SJCRH30 (cell line): ENCODE measurements around the gene MED25. TPM values are rescaled to one million over a fixed set of nuclear protein-coding genes. Genes with fewer than 3 reads are reported as not detected.

Source experiments
- DNase-seq, 2 experiments: peaks; one replicate each; pipeline ENCODE4 v3.0.0-alpha.2; 2015 to 2020
- H3K27ac ChIP-seq: fragments of 250-450 bp; sonication (Bioruptor Pico); 2 replicates; pipeline ENCODE4 v1.5.1; 2020; ENCODE audit warnings: mild to moderate bottlenecking, moderate library complexity
- H3K27me3 ChIP-seq: fragments of 250-450 bp; sonication (Bioruptor Pico); 2 replicates; pipeline ENCODE4 v1.5.1; 2020; ENCODE audit warnings: mild to moderate bottlenecking, moderate library complexity
- H3K36me3 ChIP-seq: fragments of 250-450 bp; sonication (Bioruptor Pico); 2 replicates; pipeline ENCODE4 v1.5.1; 2020; ENCODE audit warnings: mild to moderate bottlenecking, moderate library complexity
- H3K4me1 ChIP-seq: fragments of 250-450 bp; sonication (Bioruptor Pico); 2 replicates; pipeline ENCODE4 v1.5.1; 2020; ENCODE audit warnings: mild to moderate bottlenecking, moderate library complexity
- H3K4me3 ChIP-seq: fragments of 250-450 bp; sonication (Bioruptor Pico); 2 replicates; pipeline ENCODE4 v1.5.1; 2020; ENCODE audit warnings: mild to moderate bottlenecking, moderate library complexity
- H3K9me3 ChIP-seq: fragments of 250-450 bp; sonication (Bioruptor Pico); replicated peaks from 2 replicates; pipeline ENCODE4 v1.5.1; 2020; ENCODE audit warnings: mild to moderate bottlenecking, moderate library complexity
- total RNA-seq: library from RNA; depleted of rRNA; stranded (reverse); fragments of >200 nt; shearing (Covaris generic); gene quantifications from 2 replicates; pipeline ENCODE4 v1.2.3, GENCODE V29; 2014

The MED25 gene
- total RNA-seq, 1 experiment from 2014 or later, result 22.2 TPM

DNA sequence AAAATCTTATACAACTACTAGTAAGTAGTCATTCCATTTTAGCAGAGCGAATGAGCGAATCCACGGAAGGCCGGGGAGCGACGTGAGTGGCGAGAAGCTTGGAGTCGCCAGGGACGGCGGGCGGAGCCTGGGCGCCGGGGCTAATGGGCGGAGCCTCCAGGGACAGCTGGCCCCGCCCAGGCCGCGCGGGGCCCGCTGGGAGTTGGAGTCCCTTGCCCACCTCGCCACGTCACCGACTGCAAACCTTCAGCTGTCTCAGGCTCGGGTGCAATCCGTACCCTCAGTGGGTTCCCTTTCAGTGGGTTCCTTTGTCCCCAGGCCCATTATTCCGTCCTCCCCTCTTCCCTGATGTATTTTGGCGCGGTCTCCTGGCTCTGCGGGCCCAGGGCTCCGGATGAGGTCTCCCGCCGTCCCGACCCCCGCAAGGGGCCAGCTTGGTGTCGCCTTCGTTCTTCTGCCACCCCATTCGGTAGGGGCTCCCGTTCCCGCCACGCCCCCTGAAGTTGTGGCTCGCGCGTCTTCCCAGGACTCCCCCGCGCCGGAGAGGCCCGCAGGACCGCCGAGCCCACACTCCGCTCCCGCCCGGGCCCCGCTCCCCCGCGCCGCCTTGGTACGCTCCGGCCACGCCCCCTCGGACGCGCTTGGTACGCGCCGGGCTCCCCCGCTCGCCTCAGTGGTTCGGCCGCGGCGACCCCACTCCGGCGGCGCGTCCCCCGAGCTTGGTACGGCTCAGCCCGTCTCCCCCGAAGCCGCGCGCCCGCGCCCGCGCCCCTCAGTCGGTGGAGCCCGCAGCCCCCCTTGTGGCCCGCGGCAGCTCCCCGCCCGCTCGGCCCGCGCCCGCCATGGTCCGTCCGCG is 32.6 kb downstream of the MED25 start, which contains the start of gene PTOV1:
Gene PTOV1, plus strand, starts transcription at position 673 of the 856 bp plus-strand sequence.
- DNase-seq, result peak; percentile 89 to 94
- Histone ChIP-seq H3K27ac (peak within 1 kb of the TSS; percentile 97), H3K4me3 (peak within 1 kb of the TSS; percentile 90), H3K4me1 (no peaks in the 10 kb centered on the region; the same call in 1 of the 2 replicates), H3K36me3 (peaks cover 10% of the 10 kb centered on the region), H3K27me3 (no peaks in the 10 kb centered on the region), H3K9me3 (no peaks in the 10 kb centered on the region)

DNA sequence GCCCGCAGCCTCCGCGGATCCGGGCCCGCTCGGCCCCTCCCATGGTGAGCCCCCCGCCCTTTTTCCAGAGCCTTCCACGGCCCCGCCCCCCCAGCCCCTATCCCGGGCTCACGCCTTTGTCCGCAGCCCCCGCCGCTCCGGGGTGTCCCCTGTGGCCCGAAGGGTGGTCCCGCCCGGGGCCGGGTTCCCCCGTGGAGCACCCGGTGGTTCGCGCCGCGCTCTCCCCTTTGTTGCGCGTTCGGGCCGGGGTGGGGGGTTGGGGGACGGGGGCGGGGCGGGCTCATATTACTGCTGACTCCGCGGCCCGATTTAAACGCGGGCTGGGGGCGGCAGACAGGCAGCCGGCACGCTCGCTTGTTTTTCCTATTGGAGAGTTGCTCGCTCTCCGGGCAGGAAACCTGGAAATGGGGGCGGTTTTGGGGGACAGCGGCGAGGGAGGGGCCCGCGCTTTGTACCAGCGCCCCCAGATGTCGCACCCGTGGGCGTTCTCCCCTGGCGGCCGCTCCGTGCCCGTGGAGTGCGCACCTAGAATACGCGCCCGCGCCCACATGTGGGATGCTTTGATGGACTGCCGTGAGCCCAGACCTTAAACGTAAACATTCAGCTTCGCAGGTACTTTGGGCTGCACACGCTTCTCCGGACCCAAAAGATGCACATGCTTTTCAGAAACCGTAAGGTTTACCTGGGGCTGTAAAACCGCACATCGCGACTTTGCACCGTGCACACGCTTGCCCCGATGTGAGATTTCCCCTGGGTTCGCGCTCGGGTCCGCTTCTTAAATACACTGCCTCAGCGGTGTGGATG is 33.6 kb downstream of the MED25 start:
- H3K27ac ChIP-seq, result no peak overlapping the region

DNA sequence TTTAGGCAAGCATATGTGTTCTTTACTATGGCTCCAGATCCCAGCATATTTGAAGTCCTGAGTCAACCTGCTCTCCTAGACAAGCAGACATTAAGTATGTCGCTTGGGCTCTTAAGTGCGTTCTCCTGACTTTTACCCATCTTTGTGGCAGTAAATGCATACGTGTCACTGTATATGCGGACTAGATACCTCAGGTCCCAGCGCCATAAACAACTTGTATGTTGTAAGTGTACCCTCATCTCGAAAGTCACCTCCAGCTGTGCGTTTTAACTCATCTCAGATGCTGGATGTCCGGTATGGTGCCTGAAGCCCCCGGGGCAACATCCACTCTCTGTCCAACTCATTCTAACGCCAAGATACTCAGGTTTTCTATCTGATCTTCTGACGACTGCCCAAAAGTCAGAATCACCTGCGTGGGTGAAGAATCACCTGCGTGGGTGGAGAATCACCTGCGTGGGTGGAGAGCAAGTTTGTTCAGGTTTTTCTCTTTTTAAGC is 34.6 kb downstream of the MED25 start:
- Histone ChIP-seq H3K27me3 (no peaks in the 10 kb centered on the region), H3K36me3 (peaks cover 20% of the 10 kb centered on the region), H3K9me3 (no peaks in the 10 kb centered on the region), H3K27ac (no peak overlapping the region), H3K4me3 (peak overlapping the region; percentile 90), H3K4me1 (no peaks in the 10 kb centered on the region; the same call in 1 of the 2 replicates)
- DNase-seq, result no peak

More for the DNA sequence above, 33.6 kb downstream of the MED25 start:
- Histone ChIP-seq H3K27me3 (no peaks in the 10 kb centered on the region), H3K4me1 (no peaks in the 10 kb centered on the region; the same call in 1 of the 2 replicates), H3K36me3 (peaks cover 10% of the 10 kb centered on the region), H3K9me3 (no peaks in the 10 kb centered on the region), H3K4me3 (peak overlapping the region; percentile 90)
- DNase-seq, result peak; percentile 59 to 62

DNA sequence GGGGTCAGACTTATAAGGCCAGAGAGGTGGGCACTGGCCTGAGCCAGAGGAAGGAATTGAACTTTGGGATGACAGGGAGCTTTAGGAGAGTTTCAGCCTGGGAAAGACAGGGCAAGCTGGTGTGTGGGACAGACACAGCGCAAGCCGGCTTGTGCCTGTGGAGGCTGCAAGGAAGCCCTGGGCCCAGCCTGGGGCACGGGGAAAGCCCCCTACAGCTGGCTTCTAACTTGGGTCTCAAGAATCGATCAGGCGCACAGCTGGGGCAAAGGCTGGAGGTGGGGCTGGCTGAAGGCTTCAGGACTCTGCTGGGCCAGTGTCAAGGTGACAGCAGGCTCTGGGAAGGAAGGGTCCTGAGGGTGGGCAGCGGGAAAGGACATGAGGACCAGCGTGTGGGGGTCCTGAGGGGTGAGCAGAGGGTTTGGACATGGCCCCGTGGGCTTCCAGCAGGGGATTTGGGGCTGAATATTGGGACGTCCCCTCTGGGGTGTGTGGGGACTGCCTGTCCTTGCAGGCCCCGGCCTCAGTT is 35.8 kb downstream of the MED25 start:
- Histone ChIP-seq H3K36me3 (peaks cover 29% of the 10 kb centered on the region), H3K4me3 (no peak overlapping the region)

DNA sequence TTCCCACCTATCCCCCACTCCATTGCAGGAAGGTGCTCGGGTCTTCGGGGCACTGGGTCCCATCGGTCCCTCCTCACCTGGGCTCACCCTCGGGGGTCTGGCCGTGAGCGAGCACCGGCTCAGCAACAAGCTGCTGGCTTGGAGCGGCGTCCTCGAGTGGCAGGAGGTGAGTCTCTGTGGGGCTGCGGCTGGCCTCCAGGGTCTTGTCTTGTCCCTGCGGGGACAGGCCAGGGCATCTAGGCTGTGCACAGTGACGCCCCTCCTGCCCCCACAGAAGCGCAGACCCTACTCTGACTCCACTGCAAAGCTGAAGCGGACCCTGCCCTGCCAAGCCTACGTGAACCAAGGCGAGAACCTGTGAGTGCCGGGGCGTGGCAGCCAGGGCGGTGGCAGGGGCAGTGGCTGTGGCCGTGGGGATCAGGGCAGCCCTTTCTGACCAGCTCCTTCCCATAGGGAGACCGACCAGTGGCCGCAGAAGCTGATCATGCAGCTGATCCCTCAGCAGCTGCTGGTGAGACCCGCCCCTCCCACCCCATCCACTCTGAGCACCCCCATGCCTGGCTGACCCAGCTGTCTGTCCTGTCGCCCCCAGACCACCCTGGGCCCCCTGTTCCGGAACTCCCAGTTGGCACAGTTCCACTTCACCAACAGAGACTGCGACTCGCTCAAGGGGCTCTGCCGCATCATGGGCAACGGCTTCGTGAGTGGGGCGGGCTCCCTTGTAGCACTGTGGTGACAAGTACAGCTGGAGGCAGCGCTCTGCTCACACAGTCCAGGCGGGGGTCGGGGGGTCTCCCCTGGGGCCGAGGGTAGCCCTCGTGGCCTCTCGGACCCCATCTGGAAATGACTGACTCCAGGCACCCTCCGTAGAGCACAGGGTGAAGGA is 36.5 kb downstream of the MED25 start:
- no peak for DNase-seq
- Histone ChIP-seq H3K27me3 (no peaks in the 10 kb centered on the region), H3K4me3 (no peak overlapping the region), H3K9me3 (no peaks in the 10 kb centered on the region), H3K4me1 (no peaks in the 10 kb centered on the region; the same call in 1 of the 2 replicates), H3K36me3 (peaks cover 30% of the 10 kb centered on the region), H3K27ac (no peak overlapping the region)

More for the DNA sequence above, 35.8 kb downstream of the MED25 start:
- Histone ChIP-seq H3K27me3 (no peaks in the 10 kb centered on the region), H3K4me1 (no peaks in the 10 kb centered on the region; the same call in 1 of the 2 replicates), H3K9me3 (no peaks in the 10 kb centered on the region), H3K27ac (no peak overlapping the region)
- no peak for DNase-seq

DNA sequence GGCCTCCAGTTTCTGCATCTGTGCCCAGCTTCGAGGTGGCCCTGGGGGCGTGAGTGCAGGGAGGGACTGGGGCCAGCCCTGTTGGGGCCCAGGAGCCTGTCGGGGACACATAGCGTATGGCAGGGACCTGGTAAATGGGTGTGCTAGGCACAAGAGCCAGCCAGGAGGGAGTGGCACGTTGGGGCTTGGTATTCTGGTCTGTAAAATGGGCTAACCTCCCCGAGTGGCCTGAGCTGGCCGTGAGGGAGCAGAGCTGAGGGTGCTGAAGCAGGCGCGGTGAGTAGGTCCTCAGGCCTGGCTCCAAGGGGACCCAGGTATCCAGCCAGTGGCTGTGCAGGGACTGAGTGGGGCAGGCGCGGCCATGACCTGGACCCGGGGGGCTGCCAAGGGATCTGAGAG is 37.2 kb downstream of the MED25 start:
- peaks cover 35% of the 10 kb centered on the region for H3K36me3 ChIP-seq
- no peak overlapping the region for H3K27ac ChIP-seq
- no peaks in the 10 kb centered on the region for H3K27me3 ChIP-seq

DNA sequence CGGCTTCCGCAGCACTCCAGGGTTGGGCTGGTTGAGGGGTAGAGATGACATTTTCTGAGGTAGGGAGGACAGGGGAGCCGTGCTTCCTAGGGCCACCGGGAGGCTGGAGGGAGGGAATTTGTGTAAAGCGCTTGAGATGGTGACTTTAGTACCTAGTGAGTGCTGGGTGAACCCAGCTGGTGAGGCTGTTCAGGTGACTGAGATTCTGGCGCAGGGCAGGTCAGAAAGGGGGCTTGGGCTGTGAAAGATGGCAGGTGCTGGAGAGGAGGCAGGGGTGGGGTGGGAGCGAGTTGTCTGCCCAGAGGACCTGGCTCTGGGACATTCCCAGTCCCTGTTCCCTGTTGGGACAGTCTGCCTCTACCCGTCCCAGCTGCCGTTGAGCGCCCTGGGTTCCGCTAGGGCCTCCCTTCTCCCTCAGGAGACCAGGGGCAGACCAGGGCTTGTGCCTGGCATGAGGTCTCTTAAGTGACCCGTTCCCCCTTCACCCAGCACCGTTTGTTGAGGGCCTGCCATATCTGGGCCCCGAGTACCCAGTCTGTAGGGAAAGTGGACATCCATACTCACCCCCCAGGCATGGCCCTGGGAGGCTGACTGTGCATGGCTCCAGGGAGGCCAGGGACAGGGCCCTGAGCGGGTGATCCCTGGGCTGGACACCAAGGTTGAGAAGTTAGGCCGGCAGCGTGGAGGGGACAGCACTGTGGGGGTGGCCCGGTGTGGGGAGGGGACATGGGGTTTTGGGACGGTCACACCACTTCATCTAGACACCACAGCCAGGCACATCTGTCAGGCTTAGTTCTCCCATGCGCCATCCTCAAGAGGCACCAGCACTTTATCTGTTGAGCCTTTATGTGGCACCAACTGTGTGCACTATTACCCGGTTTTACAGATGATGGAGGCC is 37.8 kb downstream of the MED25 start:
- H3K4me3 ChIP-seq, result no peak overlapping the region
- H3K4me1 ChIP-seq, result no peaks in the 10 kb centered on the region; the same call in 1 of the 2 replicates
- H3K9me3 ChIP-seq, result no peaks in the 10 kb centered on the region
- H3K27ac ChIP-seq, result no peak overlapping the region
- DNase-seq, result no peak
- no peaks in the 10 kb centered on the region for H3K27me3 ChIP-seq
- peaks cover 42% of the 10 kb centered on the region for H3K36me3 ChIP-seq

More for the DNA sequence above, 37.2 kb downstream of the MED25 start:
- DNase-seq, result no peak
- Histone ChIP-seq H3K9me3 (no peaks in the 10 kb centered on the region), H3K4me3 (no peak overlapping the region), H3K4me1 (no peaks in the 10 kb centered on the region; the same call in 1 of the 2 replicates)

DNA sequence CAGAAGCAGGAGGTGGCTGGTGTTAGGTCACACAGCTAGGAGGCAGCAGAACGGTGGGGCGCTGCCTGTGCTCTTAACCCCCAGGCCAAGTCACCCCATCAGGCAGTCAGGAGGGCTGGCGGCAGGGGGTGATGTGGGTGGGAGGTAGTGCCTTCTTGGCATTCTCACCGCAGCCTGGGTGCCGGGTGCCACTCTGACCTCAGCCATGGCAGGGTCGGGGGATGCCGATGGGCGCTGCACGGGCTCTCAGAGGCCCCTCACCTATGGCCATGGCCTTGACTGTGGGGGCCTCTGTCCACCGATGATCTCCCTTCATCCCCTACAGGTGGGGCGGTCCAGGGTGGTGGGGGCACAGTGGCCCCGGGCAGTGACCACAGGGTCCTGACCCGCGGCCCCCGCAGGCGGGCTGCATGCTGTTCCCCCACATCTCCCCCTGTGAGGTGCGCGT is 38.5 kb downstream of the MED25 start:
- Histone ChIP-seq H3K9me3 (no peaks in the 10 kb centered on the region), H3K27me3 (no peaks in the 10 kb centered on the region), H3K27ac (no peak overlapping the region), H3K4me1 (no peaks in the 10 kb centered on the region; the same call in 1 of the 2 replicates), H3K4me3 (no peak overlapping the region), H3K36me3 (peaks cover 48% of the 10 kb centered on the region)
- no peak for DNase-seq

DNA sequence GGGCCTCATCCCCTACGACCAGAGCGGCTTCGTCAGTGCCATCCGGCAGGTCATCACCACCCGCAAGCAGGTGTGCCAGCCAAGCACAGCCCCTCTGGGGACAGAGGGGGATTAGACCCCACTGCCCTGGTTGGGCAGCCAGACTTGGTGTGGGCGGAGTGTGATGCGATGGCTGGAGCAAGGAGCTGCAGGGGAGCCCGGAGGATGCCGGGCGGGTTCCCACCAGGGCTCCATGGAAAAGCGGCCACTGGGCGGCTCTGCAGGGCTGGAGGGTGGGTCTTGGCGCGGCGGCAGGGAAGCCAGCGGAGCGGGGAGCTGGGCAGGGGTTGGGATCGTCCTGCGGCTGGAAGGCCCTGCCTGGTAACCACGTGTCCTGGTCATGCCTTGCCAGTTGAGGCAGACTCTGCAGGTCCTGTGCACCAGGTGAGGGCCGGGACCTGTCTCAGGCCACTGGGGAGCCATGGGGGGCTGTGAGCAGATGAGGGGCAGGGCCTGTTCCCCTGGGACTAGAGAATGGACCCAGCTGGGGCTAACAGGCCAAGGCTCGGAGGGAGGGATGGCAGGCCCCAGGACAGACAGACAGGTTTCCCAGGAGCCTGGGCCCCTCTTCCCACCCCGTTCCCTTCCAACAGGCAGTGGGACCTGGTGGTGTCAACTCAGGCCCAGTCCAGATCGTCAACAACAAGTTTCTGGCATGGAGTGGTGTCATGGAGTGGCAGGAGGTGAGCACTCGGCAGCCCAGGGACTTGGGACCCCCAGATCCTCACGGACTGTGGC is 39.2 kb downstream of the MED25 start:
- Histone ChIP-seq H3K36me3 (peaks cover 50% of the 10 kb centered on the region), H3K4me1 (no peaks in the 10 kb centered on the region; the same call in 1 of the 2 replicates), H3K9me3 (no peaks in the 10 kb centered on the region), H3K27me3 (no peaks in the 10 kb centered on the region), H3K4me3 (no peak overlapping the region), H3K27ac (no peak overlapping the region)
- DNase-seq, result no peak

DNA sequence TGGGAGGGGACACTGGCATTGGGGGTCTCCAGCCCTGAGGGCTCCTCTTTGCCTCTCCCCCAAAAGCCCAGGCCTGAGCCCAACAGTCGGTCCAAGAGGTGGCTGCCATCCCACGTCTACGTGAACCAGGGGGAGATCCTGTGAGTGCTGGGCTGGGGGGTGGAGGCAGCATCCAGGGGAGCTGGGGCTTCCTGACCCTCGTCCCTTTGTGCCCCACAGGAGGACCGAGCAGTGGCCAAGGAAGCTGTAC is 39.7 kb downstream of the MED25 start:
- Histone ChIP-seq H3K36me3 (peaks cover 50% of the 10 kb centered on the region), H3K9me3 (no peaks in the 10 kb centered on the region), H3K27ac (no peak overlapping the region), H3K4me3 (no peak overlapping the region), H3K27me3 (no peaks in the 10 kb centered on the region), H3K4me1 (no peaks in the 10 kb centered on the region)
- DNase-seq, result no peak

DNA sequence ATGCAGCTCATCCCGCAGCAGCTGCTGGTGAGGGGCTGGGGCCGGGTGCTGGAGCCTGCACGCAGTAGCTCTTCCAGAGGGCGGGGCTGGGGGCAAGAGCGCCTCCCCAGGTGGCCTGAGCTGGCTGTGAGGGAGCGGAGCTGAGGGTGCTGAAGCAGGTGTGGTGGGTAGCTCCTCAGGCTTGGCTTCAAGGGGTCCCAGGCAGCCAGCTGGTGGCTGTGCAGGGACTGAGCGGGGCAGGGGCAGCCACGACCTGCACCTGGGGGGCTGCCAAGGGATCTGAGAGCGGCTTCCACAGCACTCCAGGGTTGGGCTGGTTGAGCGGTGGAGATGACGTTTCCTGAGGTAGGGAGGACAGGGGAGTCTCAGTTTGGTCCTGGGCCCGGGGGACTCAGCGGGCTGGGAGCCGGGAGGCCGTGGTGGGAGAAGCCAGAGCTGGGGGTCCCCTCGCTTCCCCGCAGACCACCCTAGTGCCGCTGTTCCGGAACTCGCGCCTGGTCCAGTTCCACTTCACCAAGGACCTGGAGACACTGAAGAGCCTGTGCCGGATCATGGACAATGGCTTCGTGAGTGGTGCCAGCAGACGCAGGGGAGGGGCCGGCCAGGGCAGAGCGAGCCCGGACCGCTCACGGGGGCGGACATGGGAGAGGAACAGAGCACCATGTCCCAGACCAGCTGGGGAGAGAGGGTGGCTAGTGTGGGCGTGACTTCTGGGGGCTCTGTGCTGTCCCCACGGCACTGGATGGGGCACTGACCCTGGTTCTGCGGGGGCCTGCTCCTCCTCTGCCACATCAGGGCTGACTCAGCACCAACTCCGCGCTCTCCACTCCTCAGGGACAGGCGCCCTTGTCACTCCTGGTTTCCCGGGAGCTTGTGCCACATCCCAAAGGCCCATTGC is 40.2 kb downstream of the MED25 start:
- Histone ChIP-seq H3K9me3 (no peaks in the 10 kb centered on the region), H3K27ac (no peak overlapping the region), H3K4me3 (no peak overlapping the region), H3K27me3 (no peaks in the 10 kb centered on the region), H3K36me3 (peaks cover 50% of the 10 kb centered on the region), H3K4me1 (no peaks in the 10 kb centered on the region)
- no peak for DNase-seq
